Measurements from ENCODE around the gene KIRREL3.
A peak's percentile ranks its signal among the peaks of the same experiment; 100 is the strongest.

KIRREL3 gene

GRCh38 chr11:126411971-126412381, 588.6 kb downstream of the KIRREL3 start:
- no peak overlapping the region for H3K4me3 Mint-ChIP-seq
- ATAC-seq (no peak), DNase-seq (ENCODE audit: low spot score in 2 of 2) (no peak)
- no peaks in the 10 kb centered on the region for H3K4me1 Mint-ChIP-seq
- H3K9me3 Mint-ChIP-seq, result no peaks in the 10 kb centered on the region
- H3K27ac Mint-ChIP-seq, result peak overlapping the region; percentile 9
- H3K36me3 Mint-ChIP-seq, result peaks cover 22% of the 10 kb centered on the region

- Mint-ChIP-seq H3K36me3 (peaks cover 22% of the 10 kb centered on the region), H3K4me1 (no peaks in the 10 kb centered on the region), H3K27ac (no peak overlapping the region), H3K4me3 (no peak overlapping the region), H3K9me3 (no peaks in the 10 kb centered on the region)
- ATAC-seq (no peak), DNase-seq (ENCODE audit: low spot score in 2 of 2) (no peak)
Observed at GRCh38 chr11:126410649-126411048, 589.9 kb downstream of the KIRREL3 start.

GRCh38 chr11:126409620-126409985, 591.0 kb downstream of the KIRREL3 start:
- Mint-ChIP-seq H3K36me3 (peaks cover 22% of the 10 kb centered on the region), H3K9me3 (no peaks in the 10 kb centered on the region), H3K4me1 (no peaks in the 10 kb centered on the region), H3K4me3 (no peak overlapping the region), H3K27ac (peak overlapping the region; percentile 46)
- ATAC-seq, result no peak
- no peak for DNase-seq (ENCODE audit: low spot score in 2 of 2)

- DNase-seq (ENCODE audit: low spot score in 2 of 2) (no peak), ATAC-seq (no peak)
- H3K4me3 Mint-ChIP-seq, result no peak overlapping the region
- H3K36me3 Mint-ChIP-seq, result peaks cover 22% of the 10 kb centered on the region
- H3K27ac Mint-ChIP-seq, result peak overlapping the region; percentile 46
- no peaks in the 10 kb centered on the region for H3K9me3 Mint-ChIP-seq
- H3K4me1 Mint-ChIP-seq, result no peaks in the 10 kb centered on the region
Observed at GRCh38 chr11:126408901-126409619, 591.5 kb downstream of the KIRREL3 start.

GRCh38 chr11:126408496-126408895, 592.1 kb downstream of the KIRREL3 start:
- peaks cover 22% of the 10 kb centered on the region for H3K36me3 Mint-ChIP-seq
- H3K9me3 Mint-ChIP-seq, result no peaks in the 10 kb centered on the region
- peak overlapping the region; percentile 46 for H3K27ac Mint-ChIP-seq
- DNase-seq (ENCODE audit: low spot score in 2 of 2) (no peak), ATAC-seq (no peak)
- H3K4me3 Mint-ChIP-seq, result no peak overlapping the region
- no peaks in the 10 kb centered on the region for H3K4me1 Mint-ChIP-seq

- no peak overlapping the region for H3K4me3 Mint-ChIP-seq
- H3K36me3 Mint-ChIP-seq, result peaks cover 22% of the 10 kb centered on the region
- no peaks in the 10 kb centered on the region for H3K9me3 Mint-ChIP-seq
- no peak for DNase-seq (ENCODE audit: low spot score in 2 of 2)
- H3K4me1 Mint-ChIP-seq, result no peaks in the 10 kb centered on the region
- H3K27ac Mint-ChIP-seq, result no peak overlapping the region
- ATAC-seq, result peak; percentile 5
Observed at GRCh38 chr11:126407682-126408288, 592.8 kb downstream of the KIRREL3 start.

- DNase-seq (ENCODE audit: low spot score in 2 of 2), result no peak
- H3K36me3 Mint-ChIP-seq, result peaks cover 19% of the 10 kb centered on the region
- no peak overlapping the region for H3K27ac Mint-ChIP-seq
- no peak overlapping the region for H3K4me3 Mint-ChIP-seq
- H3K4me1 Mint-ChIP-seq, result no peaks in the 10 kb centered on the region
- no peak for ATAC-seq
- no peaks in the 10 kb centered on the region for H3K9me3 Mint-ChIP-seq
Observed at GRCh38 chr11:126407101-126407521, 593.5 kb downstream of the KIRREL3 start.

GRCh38 chr11:126406368-126406767, 594.2 kb downstream of the KIRREL3 start:
- ATAC-seq, result no peak
- no peak for DNase-seq (ENCODE audit: low spot score in 2 of 2)
- H3K27ac Mint-ChIP-seq, result no peak overlapping the region

GRCh38 chr11:126405906-126406305, 594.7 kb downstream of the KIRREL3 start:
- ATAC-seq (no peak), DNase-seq (ENCODE audit: low spot score in 2 of 2) (no peak)
- no peaks in the 10 kb centered on the region for H3K4me1 Mint-ChIP-seq
- peak overlapping the region; percentile 32 for H3K27ac Mint-ChIP-seq
- peaks cover 18% of the 10 kb centered on the region for H3K36me3 Mint-ChIP-seq
- no peaks in the 10 kb centered on the region for H3K9me3 Mint-ChIP-seq
- no peak overlapping the region for H3K4me3 Mint-ChIP-seq

More at GRCh38 chr11:126406368-126406767, 594.2 kb downstream of the KIRREL3 start:
- Mint-ChIP-seq H3K4me3 (no peak overlapping the region), H3K9me3 (no peaks in the 10 kb centered on the region), H3K4me1 (no peaks in the 10 kb centered on the region), H3K36me3 (peaks cover 18% of the 10 kb centered on the region)

- H3K4me1 Mint-ChIP-seq, result no peaks in the 10 kb centered on the region
- DNase-seq (ENCODE audit: low spot score in 2 of 2), result no peak
- H3K27ac Mint-ChIP-seq, result peak overlapping the region; percentile 32
Observed at GRCh38 chr11:126405374-126405773, 595.2 kb downstream of the KIRREL3 start.

GRCh38 chr11:126404367-126404766, 596.2 kb downstream of the KIRREL3 start:
- DNase-seq (ENCODE audit: low spot score in 2 of 2) (no peak), ATAC-seq (no peak)
- Mint-ChIP-seq H3K9me3 (no peaks in the 10 kb centered on the region), H3K27ac (peak overlapping the region; percentile 32), H3K36me3 (peaks cover 12% of the 10 kb centered on the region), H3K4me1 (no peaks in the 10 kb centered on the region), H3K4me3 (no peak overlapping the region)

More at GRCh38 chr11:126405374-126405773, 595.2 kb downstream of the KIRREL3 start:
- no peak overlapping the region for H3K4me3 Mint-ChIP-seq
- ATAC-seq, result no peak
- H3K9me3 Mint-ChIP-seq, result no peaks in the 10 kb centered on the region
- H3K36me3 Mint-ChIP-seq, result peaks cover 18% of the 10 kb centered on the region

GRCh38 chr11:126403658-126404057, 596.9 kb downstream of the KIRREL3 start:
- Mint-ChIP-seq H3K4me1 (no peaks in the 10 kb centered on the region), H3K36me3 (peaks cover 5% of the 10 kb centered on the region), H3K27ac (no peak overlapping the region), H3K9me3 (no peaks in the 10 kb centered on the region), H3K4me3 (no peak overlapping the region)
- ATAC-seq (peak; percentile 56), DNase-seq (ENCODE audit: low spot score in 2 of 2) (no peak)

GRCh38 chr11:126403022-126403581, 597.5 kb downstream of the KIRREL3 start:
- Mint-ChIP-seq H3K9me3 (no peaks in the 10 kb centered on the region), H3K4me1 (no peaks in the 10 kb centered on the region), H3K27ac (no peak overlapping the region), H3K36me3 (no peaks in the 10 kb centered on the region), H3K4me3 (no peak overlapping the region)
- DNase-seq (ENCODE audit: low spot score in 2 of 2), result no peak
- no peak for ATAC-seq

- Mint-ChIP-seq H3K4me3 (no peak overlapping the region), H3K36me3 (no peaks in the 10 kb centered on the region), H3K4me1 (no peaks in the 10 kb centered on the region), H3K27ac (no peak overlapping the region), H3K9me3 (no peaks in the 10 kb centered on the region)
- no peak for ATAC-seq
- no peak for DNase-seq (ENCODE audit: low spot score in 2 of 2)
Observed at GRCh38 chr11:126400479-126400878, 600.1 kb downstream of the KIRREL3 start.

GRCh38 chr11:126400019-126400418, 600.6 kb downstream of the KIRREL3 start:
- no peaks in the 10 kb centered on the region for H3K9me3 Mint-ChIP-seq
- H3K4me3 Mint-ChIP-seq, result no peak overlapping the region
- DNase-seq (ENCODE audit: low spot score in 2 of 2), result no peak
- H3K4me1 Mint-ChIP-seq, result no peaks in the 10 kb centered on the region
- no peak for ATAC-seq
- H3K36me3 Mint-ChIP-seq, result no peaks in the 10 kb centered on the region
- H3K27ac Mint-ChIP-seq, result no peak overlapping the region

- no peaks in the 10 kb centered on the region for H3K4me1 Mint-ChIP-seq
- no peaks in the 10 kb centered on the region for H3K9me3 Mint-ChIP-seq
- H3K27ac Mint-ChIP-seq, result no peak overlapping the region
- ATAC-seq (no peak), DNase-seq (ENCODE audit: low spot score in 2 of 2) (no peak)
- no peak overlapping the region for H3K4me3 Mint-ChIP-seq
- H3K36me3 Mint-ChIP-seq, result no peaks in the 10 kb centered on the region
Observed at GRCh38 chr11:126398721-126399120, 601.8 kb downstream of the KIRREL3 start.

Data from stimulated activated effector memory CD8-positive, alpha-beta T cell treated with anti-CD3 and anti-CD28 coated beads, Interleukin-12 subunit alpha, Interleukin-12 subunit beta, amount 100 ng/mL, for 72 hours (primary cell).